Measurements from ENCODE around the gene RNF7. TPM values are rescaled to one million over a fixed set of nuclear protein-coding genes. Genes with fewer than 3 reads are reported as not detected.
"Not testable (repeated sequence)": the region's sequence is repeated elsewhere in the genome, so short reads cannot be mapped to it uniquely, and the experiment has no call there.

The RNF7 gene
- polyA plus RNA-seq, 4 donors: 96.8 to 142 (median 113) TPM

DNA sequence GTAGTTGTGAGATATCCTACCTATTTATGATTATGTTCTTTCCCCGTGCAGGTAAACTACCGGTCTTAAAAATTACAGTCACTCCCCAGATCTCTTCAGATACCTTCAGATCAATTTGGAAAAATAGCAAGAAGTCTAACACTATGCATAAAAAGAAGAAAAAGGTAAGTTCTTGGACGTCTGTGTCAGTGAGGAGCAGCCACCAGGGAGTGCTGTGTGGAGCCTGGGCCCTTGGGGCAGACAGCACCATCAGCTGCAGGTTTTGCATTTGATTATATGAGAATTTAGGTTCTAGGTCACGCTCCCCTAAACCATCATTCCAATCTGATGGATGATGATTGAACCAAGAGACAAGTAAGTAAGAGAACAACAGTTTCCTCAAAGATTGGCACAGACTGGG is 8.9 kb upstream of the RNF7 start:
- no peak for DNase-seq (ENCODE audit: low read depth in 4 of 4, low spot score in 2 of 4)

GRCh38 chr3:141735176-141735575 is 2.9 kb upstream of the RNF7 start:
- DNase-seq (ENCODE audit: low read depth in 4 of 4, low spot score in 2 of 4): no peak

DNA sequence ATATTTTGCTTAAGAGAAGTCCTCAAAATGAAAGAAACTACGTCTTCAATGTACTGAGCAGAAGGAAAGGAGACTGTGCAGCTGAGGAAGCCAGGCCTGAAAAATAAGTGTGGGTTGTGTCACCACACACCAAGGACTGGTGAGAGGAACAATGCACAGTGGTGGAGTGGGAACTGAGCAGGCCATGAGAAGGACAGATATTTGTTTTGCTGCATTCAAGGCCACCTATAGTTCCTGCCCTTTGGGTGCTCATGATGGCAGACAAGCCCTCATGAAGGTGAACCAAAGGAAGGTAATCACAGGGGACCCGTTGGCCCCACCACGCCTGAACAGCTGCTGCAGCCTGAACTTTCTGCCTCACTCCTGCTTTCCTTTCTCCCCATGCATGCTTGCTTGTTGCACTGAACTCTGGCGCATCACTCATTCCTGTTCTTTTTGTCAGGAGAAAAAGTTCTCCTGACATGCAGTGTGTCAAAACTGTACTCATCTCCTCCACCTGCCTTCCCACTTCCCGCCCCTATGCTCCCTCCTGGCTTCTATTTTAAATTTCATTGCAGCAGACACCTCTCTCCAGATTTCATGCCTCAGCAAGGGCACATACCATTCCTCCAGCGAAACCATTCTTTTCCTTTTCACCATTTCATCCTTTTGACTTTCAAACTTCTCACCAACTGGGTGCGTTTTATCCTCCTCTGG is 2.2 kb upstream of the RNF7 start:
- no peak for DNase-seq (ENCODE audit: low read depth in 4 of 4, low spot score in 2 of 4)

DNA sequence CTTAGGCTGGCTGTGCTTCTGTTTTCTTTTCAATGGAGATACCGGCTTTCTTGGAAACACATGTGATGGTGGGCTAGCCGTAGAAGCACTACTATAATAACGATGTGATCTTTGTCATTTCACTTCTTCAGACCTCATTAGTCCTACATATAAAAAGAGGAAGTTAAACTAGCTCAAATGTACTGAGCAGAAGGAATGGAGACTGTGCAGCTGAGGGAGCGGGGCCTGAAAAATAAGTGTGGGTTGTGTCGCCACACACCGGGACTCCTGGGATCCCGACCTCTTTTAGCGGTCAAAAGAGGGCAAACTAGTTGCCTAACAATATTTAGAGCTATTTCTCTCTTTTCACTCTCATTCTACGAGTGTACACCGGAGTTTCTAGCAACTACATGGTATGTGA is 1.0 kb upstream of the RNF7 start:
- no peak for DNase-seq (ENCODE audit: low read depth in 4 of 4, low spot score in 2 of 4)

DNA sequence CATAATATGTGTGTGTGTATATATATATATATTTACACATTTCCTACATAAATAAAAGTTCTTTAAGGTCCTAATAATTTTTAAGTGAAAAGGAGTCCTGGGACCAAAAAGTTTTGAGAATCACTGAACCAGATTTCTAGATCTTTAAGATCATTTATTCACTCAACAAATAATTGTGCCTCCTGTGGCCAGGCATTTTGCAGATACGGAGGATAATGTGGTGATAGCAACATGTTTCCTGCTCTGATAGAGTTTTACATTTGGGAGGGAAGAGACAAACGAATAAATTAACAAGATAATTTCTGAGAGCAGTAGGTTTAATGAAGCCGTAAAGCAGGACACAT is 448 bp upstream of the RNF7 start:
- no peak for DNase-seq (ENCODE audit: low read depth in 4 of 4, low spot score in 2 of 4)

DNA sequence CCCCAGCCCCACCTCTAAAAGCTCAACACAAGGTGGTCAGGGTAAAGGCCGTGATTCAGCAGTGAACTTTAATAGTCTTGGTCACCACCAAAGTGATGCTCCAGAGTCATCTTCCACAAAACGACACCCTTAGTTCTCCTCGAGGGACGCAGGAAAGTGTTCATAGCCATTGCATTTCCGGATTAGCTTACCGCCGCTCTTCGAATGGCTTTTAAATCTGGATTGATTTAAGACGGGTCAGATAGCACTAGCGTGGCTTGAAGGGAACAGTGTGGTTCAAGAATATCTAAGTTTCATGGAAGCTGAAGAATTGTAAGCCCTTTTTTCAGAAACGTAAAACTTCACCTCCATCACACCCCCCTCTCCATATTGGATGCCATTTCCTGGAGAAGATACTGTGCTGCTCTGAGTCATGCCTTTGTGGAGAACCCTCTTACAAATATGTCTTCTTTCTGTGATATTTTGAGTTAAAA is 829 bp downstream of the RNF7 start:
- peak; percentile 34 to 67 (median 44) for DNase-seq (ENCODE audit: low read depth in 4 of 4, low spot score in 2 of 4)

GRCh38 chr3:141739731-141740130 is 1.6 kb downstream of the RNF7 start:
- DNase-seq (ENCODE audit: low read depth in 4 of 4, low spot score in 2 of 4): no peak

GRCh38 chr3:141740349-141740748 is 2.3 kb downstream of the RNF7 start:
- no peak for DNase-seq (ENCODE audit: low read depth in 4 of 4, low spot score in 2 of 4)

DNA sequence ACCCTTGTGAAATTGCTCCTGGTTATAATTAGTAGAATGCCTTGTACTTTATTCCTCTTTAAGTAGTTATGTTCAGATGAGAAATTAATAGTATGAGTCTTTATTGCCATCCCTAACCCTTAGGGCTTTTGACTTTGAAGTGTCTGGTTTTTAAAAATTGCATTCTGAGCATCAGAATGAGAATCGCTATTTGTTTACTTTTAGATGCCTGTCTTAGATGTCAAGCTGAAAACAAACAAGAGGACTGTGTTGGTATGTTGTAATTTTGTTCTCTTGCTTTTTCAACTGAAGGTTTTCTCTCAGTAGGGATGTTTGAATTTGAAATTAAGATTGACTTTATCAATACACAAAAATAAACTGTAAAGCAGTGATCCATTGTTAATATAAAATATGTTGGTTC is 5.2 kb downstream of the RNF7 start:
- no peak for DNase-seq (ENCODE audit: low read depth in 4 of 4, low spot score in 2 of 4)

DNA sequence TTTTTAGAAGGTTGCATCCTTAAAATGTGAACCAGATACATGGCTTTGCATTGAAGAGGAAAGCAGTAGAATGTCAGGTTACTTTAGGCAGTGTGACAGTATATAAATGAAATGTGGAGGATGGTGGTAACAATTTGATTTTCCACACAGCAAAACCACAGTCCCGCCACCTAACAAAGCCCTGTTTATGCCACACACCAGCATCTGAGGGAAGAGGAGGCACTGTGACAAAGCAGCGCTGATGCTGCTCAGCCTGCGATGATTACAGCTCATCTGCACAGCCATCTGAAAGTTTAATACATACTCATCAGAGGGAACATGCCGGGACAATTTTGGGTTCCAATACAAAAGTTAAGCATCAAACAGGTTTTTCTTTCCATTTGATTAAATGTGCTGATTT is 8.9 kb downstream of the RNF7 start:
- DNase-seq (ENCODE audit: low read depth in 4 of 4, low spot score in 2 of 4): no peak

GRCh38 chr3:141753399-141753798 is 15.3 kb downstream of the RNF7 start:
- DNase-seq (ENCODE audit: low read depth in 4 of 4, low spot score in 2 of 4): no peak

DNA sequence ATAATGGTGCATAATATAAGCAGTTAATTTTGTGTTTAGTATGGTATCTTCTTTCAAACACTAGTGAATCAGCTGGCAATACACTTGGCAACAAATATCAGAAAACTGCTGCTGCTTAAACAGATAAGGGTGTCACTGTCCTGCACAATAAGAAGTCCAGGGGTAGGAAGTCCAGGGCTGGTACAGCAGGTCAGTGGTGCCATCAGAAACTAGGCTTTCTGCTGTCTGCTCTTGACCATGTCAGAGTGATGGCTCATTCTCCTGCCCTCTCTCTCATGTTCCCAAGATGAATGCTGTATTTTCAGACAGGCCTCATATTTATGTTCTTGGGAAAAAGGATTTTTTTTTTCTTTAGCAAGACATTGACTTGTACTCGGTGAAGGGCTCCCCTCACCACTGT is 15.9 kb downstream of the RNF7 start:
- DNase-seq (ENCODE audit: low read depth in 4 of 4, low spot score in 2 of 4): no peak

DNA sequence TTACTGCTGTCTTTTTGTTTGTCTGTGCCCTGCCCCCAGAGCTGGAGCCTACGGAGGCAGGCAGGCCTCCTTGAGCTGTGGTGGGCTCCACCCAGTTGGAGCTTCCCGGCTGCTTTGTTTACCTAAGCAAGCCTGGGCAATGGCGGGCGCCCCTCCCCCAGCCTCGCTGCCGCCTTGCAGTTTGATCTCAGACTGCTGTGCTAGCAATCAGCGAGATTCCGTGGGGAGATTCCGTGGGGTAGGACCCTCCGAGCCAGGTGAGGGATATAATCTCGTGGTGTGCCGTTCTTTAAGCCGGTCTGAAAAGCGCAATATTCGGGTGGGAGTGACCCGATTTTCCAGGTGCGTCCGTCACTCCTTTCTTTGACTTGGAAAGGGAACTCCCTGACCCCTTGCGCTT is 24.5 kb downstream of the RNF7 start:
- not testable (repeated sequence) for DNase-seq (ENCODE audit: low read depth in 4 of 4, low spot score in 2 of 4)

- no peak for DNase-seq (ENCODE audit: low read depth in 4 of 4, low spot score in 2 of 4)
Measured at GRCh38 chr3:141763088-141763750, 25.1 kb downstream of the RNF7 start, which contains the start of gene GRK7. GRK7 (plus strand) TSS chr3:141763408; CDS start chr3:141778285, 14,877 bp downstream.

DNA sequence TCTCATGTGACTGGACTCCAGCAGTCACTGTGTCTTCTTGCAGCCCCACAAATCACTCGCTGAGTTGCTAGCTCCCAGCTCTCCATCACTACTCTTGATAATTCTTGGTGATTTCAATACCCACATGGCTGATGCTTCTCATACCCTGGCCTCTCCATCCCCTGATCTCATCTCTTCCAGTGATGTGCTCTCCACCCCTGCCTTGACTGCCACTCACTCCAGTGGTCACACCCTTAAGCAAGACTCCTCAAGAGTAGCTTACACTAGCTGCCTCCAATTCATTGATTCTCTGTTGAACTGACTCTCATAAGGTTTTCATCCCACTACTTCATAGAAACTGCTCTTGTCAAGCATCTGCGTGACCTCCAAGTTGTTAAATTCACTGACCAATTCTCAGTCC is 25.9 kb downstream of the RNF7 start:
- DNase-seq (ENCODE audit: low read depth in 4 of 4, low spot score in 2 of 4): no peak

DNA sequence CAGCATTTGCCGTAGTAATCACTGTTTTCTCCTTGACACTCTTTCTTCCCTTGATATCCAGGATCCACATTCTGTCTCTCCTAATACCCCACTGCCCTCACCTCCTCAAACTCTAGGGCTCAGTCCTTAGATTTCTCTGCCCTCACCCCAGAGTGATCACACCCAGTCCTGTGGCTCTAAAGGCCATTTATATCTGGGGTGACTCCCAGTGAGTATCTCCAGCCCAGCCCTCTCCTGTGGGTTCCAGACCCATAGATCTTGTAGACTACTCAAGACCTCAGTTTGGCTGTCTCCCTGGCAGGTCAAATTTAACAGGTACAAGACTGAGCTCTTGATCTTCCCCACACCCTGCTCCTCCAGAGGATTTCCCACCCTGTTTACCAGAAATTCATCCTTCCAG is 26.4 kb downstream of the RNF7 start:
- DNase-seq (ENCODE audit: low read depth in 4 of 4, low spot score in 2 of 4): no peak

GRCh38 chr3:141764986-141765385 is 26.9 kb downstream of the RNF7 start:
- peak in 3 of 4 donors; percentile 20 to 39 (median 29) for DNase-seq (ENCODE audit: low read depth in 4 of 4, low spot score in 2 of 4)

DNA sequence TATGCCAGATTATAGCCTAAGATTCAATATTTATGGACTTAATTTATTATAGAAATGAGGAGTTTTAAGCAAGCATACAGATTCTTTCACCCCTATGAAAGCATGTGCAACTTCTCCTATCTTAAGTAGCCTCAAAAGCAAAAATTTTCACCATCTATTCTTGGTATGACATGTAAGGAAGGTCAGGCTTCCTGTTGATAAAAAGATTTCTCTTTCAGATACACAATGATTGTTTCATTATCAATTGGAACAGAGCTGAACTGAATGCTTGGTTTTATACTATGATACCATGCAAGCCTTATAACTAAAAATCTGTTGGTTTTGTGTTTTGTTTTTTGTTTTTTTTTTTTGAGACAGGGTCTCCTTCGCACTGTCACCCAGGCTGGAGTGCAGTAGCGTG is 29.0 kb downstream of the RNF7 start:
- DNase-seq (ENCODE audit: low read depth in 4 of 4, low spot score in 2 of 4): no peak

DNA sequence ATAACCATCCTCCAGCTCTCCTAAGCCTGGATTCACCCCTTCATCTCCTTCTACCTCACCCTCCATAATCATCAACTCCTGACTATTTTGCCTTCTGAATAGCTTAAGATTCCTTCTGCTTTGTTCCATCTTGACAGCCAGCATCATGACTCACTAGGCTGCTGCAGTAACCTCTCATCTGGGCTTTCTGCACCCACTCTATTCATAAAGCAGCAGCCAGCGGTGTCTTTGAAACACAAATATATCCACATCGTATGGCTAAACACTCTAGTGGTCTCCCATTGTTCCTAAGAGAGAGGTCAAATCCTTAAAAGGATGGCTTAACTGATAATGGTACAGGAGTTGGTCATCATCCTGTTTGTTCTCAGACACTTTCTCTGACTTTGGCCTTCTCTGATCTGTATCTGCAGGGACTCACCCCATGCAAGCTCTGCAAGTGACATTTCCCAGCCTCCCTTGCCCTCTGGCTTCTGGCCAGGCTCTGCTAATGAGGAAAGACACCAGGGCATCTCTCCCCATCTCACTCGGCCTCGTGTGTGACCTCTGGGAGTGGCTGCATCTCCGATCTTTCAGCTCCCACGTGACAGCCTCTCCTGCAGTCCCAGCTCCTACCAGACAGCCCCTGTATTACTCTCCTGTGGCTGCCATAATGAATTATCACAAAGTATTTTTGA is 31.3 kb downstream of the RNF7 start:
- DNase-seq (ENCODE audit: low read depth in 4 of 4, low spot score in 2 of 4): no peak

GRCh38 chr3:141773676-141774075 is 35.6 kb downstream of the RNF7 start:
- DNase-seq (ENCODE audit: low read depth in 4 of 4, low spot score in 2 of 4): no peak

- no peak for DNase-seq (ENCODE audit: low read depth in 4 of 4, low spot score in 2 of 4)
Measured at GRCh38 chr3:141776376-141776775, 38.3 kb downstream of the RNF7 start.

DNA sequence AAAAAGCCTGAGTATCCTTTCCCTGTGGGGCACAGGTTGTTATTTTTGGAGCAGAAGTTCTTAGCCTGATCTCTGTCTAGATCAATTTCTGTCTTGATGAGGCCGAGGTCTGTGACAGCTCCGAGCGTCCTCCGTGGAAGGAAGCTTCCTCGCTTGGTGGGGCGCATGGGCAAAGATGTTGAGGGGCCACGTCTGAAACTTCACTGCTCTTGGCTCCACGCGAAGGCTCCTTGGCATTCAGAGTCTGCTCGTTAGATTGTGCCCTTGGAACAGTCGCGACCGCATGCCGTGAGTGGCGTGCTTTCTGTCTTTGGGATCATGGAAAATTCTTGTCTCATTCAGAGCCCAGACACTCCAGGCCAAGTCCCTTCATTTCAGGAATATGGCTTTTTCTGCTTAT is 38.8 kb downstream of the RNF7 start:
- no peak for DNase-seq (ENCODE audit: low read depth in 4 of 4, low spot score in 2 of 4)

Data from left renal cortex interstitium (tissue), 4 donors.